Renal pelvis (tissue), 4 donors: Measurements from ENCODE around the gene ARHGEF17. TPM values are rescaled to one million over a fixed set of nuclear protein-coding genes. Genes with fewer than 3 reads are reported as not detected.

ENCODE experiments used
- DNase-seq: peaks from one replicate; pipeline ENCODE4 v3.0.0-alpha.2; 2013
- polyA plus RNA-seq, 3 donors: library from polyadenylated mRNA; unstranded; fragments of 120-200 nt; gene quantifications; one replicate each; pipeline ENCODE4 v1.2.1, GENCODE V29; 2013; ENCODE audit not compliant: insufficient read length in 3 of 3

Gene ARHGEF17
- polyA plus RNA-seq, 3 donors, result 91.9 to 121 (median 107) TPM

DNA sequence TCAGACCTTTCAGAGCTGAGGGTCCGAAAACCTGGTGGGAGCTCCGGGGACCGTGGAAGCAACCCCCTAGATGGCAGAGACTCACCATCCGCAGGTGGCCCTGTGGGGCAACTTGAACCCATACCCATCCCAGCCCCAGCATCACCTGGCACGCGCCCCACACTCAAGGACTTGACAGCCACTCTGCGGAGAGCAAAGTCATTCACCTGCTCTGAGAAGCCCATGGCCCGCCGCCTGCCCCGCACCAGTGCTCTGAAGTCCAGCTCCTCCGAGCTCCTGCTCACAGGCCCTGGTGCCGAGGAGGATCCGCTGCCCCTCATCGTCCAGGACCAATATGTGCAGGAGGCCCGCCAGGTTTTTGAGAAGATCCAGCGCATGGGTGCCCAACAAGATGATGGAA lies 2.0 kb downstream of the ARHGEF17 start:
- DNase-seq, result no peak

DNA sequence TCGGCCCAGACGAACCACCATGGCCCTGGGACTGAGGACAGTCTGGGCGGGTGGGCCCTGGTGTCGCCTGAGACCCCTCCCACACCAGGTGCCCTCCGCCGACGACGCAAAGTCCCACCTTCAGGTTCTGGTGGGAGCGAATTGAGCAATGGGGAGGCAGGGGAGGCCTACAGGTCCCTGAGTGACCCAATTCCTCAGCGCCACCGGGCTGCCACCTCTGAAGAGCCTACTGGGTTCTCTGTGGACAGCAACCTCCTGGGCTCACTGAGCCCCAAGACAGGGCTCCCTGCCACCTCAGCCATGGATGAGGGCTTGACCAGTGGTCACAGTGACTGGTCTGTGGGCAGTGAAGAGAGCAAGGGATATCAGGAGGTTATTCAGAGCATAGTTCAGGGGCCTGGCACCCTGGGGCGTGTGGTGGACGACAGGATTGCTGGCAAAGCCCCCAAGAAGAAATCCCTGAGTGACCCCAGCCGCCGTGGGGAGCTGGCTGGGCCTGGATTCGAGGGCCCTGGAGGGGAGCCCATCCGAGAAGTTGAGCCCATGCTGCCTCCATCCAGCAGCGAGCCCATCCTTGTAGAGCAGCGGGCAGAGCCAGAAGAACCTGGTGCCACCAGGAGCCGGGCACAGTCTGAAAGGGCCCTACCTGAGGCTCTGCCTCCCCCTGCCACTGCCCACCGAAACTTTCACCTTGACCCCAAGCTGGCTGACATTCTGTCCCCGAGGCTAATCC lies 2.8 kb downstream of the ARHGEF17 start:
- no peak for DNase-seq

DNA sequence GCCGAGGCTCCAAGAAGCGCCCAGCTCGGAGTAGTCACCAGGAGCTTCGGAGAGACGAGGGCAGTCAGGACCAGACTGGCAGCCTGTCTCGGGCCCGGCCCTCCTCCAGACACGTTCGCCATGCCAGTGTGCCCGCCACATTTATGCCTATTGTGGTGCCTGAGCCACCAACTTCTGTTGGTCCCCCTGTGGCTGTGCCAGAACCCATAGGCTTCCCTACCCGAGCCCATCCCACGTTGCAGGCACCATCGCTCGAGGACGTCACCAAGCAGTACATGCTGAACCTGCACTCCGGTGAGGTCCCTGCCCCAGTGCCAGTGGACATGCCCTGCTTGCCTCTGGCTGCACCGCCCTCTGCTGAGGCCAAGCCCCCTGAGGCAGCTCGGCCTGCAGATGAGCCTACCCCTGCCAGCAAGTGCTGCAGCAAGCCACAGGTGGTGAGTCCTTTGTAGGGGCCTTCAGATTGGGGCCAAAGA lies 3.4 kb downstream of the ARHGEF17 start:
- no peak for DNase-seq

DNA sequence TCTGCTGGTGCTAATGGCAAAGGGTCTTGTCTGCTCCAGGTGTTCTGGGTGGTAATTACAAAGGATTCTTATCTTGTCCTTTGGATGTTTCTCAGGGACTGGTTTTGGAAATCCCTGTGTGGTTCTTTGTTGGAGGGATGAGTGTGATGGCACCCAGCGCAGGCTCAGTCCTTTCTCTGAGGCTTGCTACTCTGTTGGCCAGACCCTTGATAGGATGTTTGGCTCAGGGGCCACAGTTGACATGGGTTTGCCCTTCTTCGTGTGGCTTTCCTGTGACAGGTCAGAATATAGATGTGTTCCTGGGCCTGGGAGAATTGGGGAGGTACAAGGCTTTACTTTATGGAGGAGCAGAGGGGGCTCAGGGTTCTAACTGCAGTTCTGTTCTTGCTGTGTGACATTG lies 4.0 kb downstream of the ARHGEF17 start:
- DNase-seq, result no peak

DNA sequence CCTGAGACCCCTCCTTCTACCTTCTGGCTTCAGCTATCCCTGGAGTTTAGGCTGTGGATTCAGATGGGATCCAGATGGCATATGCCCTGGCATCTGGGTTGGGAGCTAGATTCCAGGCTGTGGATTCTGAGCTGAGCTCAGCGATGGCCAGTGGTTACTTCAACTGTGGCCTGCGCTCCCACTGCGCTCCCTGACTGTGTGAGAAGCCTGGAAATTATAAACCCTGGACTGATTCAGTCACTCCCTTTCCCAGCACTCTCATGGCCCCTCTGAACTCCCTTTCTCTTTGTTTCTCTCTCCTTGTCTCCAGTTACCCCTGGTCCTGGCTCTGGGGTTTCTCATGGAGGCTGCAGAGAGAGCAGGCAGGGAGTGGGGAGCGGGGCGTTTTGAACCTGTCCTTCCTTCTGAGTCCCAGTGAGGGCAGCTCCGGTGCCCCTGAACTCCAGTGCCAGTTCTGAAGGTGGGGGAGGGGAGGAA lies 4.8 kb downstream of the ARHGEF17 start:
- DNase-seq, result peak; percentile 45

DNA sequence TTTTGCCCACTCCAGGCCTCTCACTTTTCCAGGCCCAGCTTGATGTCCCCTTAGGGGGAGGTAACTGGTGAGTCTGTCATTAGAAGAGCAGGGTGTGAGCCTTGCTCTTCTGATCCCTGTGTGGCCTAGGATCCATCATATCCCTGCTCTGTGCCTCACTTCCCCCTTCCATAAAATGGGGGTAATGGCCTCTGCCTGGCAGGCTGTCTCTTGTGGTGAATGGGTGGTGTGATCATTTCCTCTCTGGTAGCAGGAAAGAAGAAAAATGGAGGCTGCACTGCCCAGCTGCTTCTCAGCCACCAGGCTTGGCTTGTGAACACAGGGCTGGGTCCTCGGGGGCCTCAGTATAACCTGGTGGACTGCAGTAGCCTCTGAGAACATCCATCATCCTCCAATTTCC lies 5.6 kb downstream of the ARHGEF17 start:
- DNase-seq, result no peak

DNA sequence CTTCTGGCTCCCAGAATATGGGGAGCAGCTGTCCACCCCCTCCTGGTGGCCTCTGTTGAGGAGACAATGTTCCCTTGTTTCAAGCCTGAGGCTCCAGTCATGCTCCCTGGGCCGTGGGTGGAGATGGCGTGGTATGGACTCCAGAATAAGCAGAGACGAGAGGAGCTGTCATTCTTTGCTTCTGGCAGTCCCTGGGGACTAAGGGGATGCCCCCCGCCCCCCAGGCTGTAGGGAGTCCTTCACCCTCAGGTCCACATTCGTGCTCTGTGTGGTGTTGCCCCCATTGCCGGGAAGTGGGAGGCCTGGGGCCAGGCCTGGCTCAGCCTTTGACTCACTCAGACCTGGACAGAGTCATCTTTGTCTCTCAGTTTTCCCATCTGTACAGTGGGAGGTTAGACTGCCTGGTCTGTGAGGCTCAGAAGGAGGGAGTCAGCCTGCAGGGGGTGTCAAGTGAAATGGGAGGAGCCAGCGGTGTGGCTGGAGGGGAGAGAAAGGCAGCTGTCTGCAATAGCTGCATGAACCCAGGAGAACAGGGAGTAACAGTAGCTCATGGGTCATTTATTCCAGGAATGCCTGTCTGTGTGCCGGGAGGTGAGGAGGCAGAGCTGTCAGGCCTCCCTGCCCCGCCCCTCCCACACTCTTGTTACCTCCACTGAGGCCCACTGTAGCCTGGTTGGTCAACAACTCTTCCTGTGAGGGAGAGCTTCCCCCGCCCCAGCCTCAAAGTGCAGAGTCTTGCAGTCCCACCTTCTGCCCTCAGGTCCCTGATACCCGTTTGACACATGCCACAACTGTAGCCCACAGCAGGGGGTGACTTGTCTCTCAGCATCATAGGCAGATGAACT lies 6.3 kb downstream of the ARHGEF17 start:
- DNase-seq, result peak; percentile 91

DNA sequence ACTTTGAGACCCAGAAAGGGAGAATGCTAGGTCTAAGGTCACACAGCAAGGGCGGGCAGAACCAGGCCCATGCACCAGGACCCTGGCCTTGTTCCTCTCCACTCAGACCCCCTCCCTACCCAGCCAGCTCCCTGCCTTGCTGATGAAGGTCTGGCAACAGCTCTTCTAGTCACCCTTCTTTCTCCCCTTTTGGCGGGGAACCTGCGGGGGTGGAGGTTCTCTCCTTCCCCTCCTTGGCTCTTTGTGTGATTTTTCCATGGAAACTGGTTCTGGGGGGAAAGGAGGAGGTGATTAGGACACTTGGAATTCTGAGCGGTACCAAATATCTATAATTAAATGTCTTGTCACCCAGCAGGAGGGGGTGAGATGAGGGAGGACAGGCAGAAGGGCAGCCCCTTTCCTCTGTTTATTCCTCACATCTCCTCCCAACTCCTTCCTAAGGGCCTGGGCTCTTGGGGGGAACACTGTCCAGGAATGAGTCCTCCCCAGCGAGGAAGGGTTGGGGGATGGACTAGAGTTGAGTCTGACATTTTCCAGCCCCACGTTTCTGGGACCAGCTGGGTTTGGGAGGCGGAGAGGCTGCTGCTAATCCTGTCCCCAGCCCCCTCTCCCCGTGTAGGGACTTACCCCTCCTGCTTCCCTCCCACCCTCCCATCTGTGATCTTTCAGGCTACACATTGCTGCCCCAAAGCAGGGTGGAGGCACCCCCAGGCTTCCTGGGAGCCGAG lies 7.4 kb downstream of the ARHGEF17 start:
- no peak for DNase-seq

DNA sequence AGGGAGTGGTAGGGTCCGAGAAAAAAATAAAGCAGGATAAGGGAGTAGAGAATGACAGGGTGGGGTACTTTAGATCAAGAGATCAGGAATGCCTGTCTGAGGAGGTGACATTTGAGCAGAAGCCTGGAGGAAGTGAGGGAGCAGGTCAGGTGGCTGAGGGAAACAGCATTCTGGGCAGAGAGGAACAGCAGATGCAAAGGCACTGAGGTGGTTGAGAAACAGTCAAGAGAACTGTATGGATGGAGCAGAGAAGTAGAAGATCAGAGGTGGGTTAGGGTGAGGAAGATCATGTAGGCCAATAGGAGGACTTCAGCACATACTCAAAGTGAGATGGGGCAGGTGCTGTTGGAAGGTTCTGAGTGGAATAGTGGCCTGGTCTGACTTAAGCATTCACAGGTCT lies 8.3 kb downstream of the ARHGEF17 start:
- no peak for DNase-seq

DNA sequence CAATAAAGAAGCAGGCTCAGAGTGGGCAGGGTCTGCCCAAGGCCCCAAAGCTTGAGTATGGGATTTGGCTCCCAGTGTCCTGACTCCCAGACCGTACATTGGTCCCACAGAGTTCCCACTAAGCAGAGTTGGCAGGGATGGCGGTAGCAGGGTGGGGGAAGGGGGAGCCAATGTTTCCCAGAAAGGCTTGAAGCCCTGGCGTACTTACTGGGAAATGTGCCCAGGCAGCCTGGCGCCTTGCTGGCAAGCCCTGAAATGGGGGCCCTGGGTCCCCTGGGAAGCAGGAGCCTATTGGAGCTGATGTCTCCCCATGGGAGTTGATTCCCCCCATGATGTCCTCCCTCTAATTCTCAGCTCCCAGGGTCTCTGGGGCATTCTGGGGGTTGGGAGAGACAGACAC lies 9.3 kb downstream of the ARHGEF17 start:
- no peak for DNase-seq

DNA sequence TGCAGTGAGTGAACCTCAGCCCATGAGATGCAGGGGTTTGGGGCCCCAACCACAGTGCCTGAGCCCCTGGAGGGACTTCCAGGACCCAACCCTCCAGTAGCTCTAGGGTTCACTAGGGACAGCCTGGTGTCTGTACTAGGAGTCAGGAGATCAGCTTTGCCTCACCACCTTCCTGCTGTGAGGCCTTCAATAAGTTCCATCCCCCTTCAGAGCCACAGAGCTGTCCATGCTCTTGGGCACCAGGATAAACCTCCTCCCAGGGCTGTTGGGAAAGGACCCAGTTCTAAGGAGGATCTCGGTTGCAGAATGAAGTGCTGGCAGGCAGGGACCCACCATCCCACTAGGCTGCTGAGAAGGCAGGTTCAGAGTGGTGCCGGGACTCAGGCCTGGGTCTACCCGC lies 9.7 kb downstream of the ARHGEF17 start:
- DNase-seq, result no peak

DNA sequence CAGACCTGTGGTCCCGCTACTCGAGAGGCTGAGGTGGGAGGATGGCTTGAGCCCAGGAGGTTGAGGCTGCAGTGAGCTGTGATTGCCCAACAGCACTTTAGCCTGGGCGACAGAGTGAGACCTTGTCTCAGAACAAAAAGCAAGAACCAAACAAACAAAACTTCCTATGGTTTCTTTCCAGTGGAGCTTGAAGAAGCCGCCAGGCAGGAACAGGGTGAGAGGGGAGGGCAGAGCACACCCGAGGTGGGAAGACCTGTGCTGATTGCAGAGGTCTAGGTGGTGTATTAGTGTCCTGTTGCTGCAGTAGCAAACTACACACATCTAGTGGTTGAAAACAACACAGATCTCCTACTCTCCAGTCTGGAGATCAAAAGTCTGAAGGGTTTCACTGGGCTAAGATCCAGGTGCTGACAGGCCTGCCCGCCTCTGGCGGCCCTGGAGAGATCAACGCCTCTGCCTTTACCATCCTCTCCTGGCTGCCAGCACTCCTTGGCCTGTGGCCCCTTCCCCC lies 10.5 kb downstream of the ARHGEF17 start:
- DNase-seq, result no peak

DNA sequence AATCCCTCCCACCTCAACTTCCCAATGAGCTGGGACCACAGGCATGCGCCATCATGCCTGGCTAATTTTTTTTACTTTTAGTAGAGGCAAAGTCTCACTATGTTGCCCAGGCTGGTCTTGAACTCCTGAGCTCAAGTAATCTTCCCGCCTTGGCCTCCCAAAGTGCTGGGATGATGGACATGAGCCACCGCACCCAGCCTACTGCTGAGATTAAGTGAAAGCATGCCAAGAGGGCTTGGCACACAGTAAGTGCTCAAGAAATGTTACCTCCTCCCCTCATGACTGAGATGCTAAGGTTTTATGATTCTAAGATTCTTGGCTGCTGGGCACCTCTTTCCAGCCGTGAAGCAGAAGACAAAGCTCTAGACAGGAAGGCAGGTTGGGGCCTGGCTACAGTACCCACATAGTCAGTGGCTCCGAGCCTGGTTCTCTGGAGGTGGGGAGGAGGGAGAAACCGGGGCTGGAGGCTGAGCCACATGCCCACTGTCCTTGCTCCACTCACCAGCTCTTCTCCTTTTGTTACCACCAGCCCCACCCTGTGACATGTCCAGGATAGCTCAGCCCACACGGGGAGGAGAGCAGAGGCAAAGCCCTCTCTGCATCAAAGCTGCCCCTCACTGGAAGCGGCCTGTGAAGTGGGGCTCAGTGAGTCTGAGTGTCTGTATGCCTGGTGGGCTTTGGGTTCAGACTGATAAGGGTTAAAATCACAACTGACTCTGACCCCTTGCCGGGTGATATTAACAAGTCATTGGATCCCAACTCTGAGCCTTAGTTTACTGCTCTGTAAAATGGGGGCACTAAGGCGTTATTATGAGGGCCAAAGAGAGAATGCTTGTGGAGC lies 12.9 kb downstream of the ARHGEF17 start:
- no peak for DNase-seq

DNA sequence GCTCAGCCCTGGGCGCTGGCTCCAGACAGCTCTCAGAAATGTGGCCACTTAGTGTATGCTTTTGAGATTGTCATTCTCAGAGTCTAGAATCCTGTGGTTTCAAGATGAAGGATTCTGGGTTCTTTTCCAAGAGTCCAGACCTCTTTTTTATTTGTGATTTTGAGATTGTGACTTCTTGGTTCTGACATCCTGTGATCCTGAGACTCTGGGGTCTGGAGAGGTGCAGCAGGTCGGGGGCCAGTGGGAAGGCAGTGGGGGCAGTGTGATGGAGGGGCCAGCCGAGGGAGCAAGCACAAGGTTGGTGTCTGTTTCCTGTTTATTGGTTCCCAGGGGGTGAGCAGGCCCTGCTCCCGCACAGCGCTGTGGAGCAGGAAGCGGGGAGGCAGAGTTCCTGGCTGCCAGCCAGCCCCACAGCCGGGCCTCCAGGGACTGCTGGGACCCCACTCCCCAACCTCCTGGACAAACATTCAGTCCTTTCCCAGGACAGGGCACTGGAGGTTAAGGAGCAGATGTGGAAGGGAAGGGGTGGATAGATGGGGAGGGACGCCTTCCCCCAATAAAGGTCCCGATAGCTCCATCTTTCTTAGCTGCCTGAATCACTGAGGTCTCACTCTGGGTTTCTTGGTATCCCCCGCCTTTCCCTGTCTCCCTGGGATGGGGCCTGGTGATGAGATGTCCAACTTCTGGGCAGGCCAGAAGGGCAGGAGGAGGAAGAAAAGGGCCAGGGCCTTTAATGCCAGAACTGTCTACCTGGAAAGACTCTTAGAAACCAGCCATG lies 13.7 kb downstream of the ARHGEF17 start:
- DNase-seq, result peak; percentile 69

DNA sequence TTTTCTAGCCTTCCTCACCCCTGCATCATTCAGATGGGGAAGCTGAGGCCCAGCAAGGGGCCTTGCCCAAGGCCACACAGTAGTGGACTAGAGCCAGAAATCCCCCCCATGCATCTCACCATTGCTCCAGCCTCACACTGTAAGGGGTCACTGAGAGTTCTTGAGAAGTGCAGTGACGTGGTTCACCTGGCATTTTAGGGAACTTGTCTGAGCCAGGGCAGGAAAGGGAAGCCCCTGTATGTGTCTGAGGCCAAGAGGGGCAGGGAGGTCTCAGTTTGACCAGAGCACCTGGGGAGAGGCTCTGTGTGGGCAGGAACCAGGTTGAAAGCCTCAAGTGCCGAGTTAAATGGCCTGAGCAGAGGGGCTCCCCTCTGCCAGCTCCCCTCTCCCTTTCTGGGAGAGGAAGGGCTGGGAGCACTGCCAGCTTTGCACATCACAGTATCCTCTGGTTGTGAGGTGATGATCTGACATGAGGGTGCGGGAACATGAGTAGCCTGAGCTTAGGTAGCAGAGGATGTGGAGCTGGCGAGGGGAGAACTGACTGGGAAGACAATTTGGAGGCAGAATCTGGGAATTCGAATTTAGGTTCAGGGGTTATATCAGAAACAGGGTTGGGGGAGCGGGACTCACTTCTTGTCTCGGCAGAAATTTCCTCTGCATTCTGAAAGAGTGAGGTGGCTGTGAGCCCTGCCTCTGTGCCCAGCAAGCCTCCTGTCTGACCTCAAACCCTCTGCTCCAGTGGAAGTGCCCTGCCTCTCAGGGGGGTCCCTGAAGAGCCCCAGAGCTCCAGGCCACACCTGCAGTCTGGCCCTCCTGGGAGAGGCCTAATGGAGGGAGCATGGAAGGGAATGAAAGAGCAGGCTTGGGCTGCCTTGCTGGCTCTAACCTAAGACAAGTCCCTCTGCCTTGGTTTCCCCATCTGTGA lies 14.6 kb downstream of the ARHGEF17 start:
- peak; percentile 52 for DNase-seq

DNA sequence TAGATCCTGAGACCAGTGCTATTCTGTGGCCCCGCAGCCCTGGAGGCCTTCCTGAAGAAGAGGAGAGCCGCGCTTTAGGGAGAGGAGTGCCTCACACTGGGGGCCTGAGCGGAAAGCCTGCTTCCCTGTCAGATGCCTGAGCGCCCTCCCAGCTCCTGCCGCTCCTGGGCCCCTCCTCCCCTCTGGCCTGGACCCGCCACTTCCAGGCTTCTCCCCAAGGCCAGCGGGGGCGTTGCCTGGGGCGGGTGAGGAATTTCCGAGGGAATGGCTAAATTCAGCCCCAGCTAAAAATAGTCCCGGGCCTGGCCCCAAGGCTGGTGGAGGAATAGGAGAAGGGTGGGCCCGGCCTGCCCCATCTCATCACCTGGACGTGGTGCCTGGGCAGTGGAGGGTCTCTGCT lies 15.4 kb downstream of the ARHGEF17 start:
- peak; percentile 78 for DNase-seq

DNA sequence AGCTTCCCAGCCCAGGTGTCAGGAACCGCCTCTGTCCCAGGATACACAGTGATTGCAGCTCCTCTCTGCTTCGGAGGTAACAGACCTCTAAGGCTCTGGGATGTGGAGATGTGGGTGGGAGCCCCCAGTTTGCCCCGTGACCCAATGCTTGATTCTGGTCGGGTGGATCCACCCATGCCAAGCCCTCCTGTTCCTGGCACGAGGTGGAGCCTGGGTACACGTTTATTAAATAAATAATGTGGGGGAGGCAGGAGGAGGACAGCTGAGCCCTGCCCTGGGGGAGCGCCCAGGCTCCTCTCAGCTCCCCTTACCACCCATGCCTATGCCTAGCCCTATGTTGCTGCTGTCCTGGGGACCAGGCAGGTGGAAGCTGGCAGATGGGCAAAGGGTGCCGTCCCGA lies 16.0 kb downstream of the ARHGEF17 start:
- DNase-seq, result no peak

DNA sequence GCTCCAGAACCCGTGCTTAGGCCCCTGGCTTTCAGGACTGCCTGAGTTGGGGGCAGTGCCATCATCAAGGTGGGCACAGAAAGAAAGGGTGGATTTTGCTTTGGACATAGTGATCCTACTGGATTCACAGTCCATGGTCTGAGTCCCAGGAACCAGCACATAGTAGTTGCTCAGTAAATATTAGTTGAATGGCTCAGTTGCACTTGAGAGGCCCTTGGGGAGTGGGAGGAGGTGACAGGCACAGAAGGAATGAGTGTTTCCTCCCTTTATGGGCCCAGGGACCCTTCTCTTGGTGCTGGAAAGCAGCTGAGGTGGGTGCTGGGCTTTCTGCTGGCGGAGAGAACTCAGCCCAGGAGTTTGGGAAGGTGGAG lies 16.6 kb downstream of the ARHGEF17 start:
- no peak for DNase-seq
